HCT116 (cell line): ENCODE data around the gene AK4. TPM values are rescaled to one million over a fixed set of nuclear protein-coding genes. Genes with fewer than 3 reads are reported as not detected.

ENCODE experiments used
- ATAC-seq: fragments of 200-7000 bp; cut with Tn5 transposase; 2 replicates; pipeline ENCODE4 v1.9.1; 2020; ENCODE audit warnings: mild to moderate bottlenecking, moderate library complexity
- BruUV-seq: library from RNA; stranded (reverse); fragments of 400-500 nt; replicated peaks from 2 replicates; lab custom pipeline; 2021; lab: Mats Ljungman, UMichigan
- CTCF ChIA-PET: fragments of 300-600 bp; sonication (Branson Sonifier 250); formaldehyde crosslinking; loops from one replicate; lab custom pipeline; 2021; ENCODE audit warnings: antibody characterized with exemption; lab: Charles Lee
- POLR2A ChIA-PET: fragments of 300-600, 350-600 bp; sonication (Branson Sonifier 250); formaldehyde crosslinking; loops from one replicate; lab custom pipeline; 2021; ENCODE audit warnings: antibody characterized with exemption; lab: Charles Lee
- RAD21 ChIA-PET, 2 experiments: fragments of 300-600 bp; sonication (Branson Sonifier 250); formaldehyde crosslinking; loops; one replicate each; lab custom pipeline; 2023; ENCODE audit warnings: low total read pairs in 2 of 2; ENCODE audit not compliant: uncharacterized antibody in 2 of 2, unreplicated experiment in 2 of 2, low non-redundant PET in 1 of 2; lab: Charles Lee
- DNase-seq: peaks from one replicate; pipeline ENCODE4 v3.0.0-alpha.2; 2010; ENCODE audit warnings: low read depth, low spot score
- H2AFZ ChIP-seq: fragments of 200-600 bp; shearing (Covaris generic), sonication (generic); 2 replicates; pipeline ENCODE4 v1.6.1; 2017; ENCODE audit warnings: low read depth, mixed run types, mixed read lengths, antibody characterized with exemption, low read length; ENCODE audit not compliant: poor library complexity, severe bottlenecking
- H3K27ac ChIP-seq: 2 replicates; pipeline ENCODE4 v1.5.1; 2012; ENCODE audit warnings: low read depth, low read length
- H3K27me3 ChIP-seq: fragments of 200-600 bp; sonication (generic); 2 replicates; pipeline ENCODE4 v1.6.1; 2016; ENCODE audit warnings: mixed run types, low read length, mixed read lengths; ENCODE audit not compliant: insufficient read depth
- H3K36me3 ChIP-seq, 2 experiments: fragments of 200-500 bp in 1 of 2; fragments of 200-600 bp in 1 of 2; sonication (Bioruptor generic) in 1 of 2; sonication (generic) in 1 of 2; 2 replicates each; pipeline versions ENCODE4 v1.5.1 to v1.6.1; 2014 to 2016; ENCODE audit warnings: low read length in 2 of 2, inconsistent platforms in 1 of 2, mixed read lengths in 1 of 2, mixed run types in 1 of 2; ENCODE audit not compliant: insufficient read depth in 2 of 2, control insufficient read depth in 1 of 2
- H3K4me1 ChIP-seq, 2 experiments: fragments of 200-600 bp in 1 of 2; sonication (generic) in 1 of 2; 2 replicates each; pipeline versions ENCODE4 v1.5.1 to v1.6.1; 2012 to 2017; ENCODE audit warnings: low read length in 2 of 2, inconsistent platforms in 1 of 2, mild to moderate bottlenecking in 1 of 2, mixed read lengths in 1 of 2, mixed run types in 1 of 2, moderate library complexity in 1 of 2; ENCODE audit not compliant: insufficient read depth in 2 of 2, control insufficient read depth in 1 of 2
- H3K4me2 ChIP-seq: fragments of 200-600 bp; sonication (generic); 2 replicates; pipeline ENCODE4 v1.6.1; 2017; ENCODE audit warnings: mixed run types, low read length, mixed read lengths
- H3K4me3 ChIP-seq, 2 experiments: fragments of 200-600 bp in 1 of 2; sonication (generic) in 1 of 2; replicated peaks in 1 of 2; 2 replicates each; pipeline ENCODE4 v1.5.1; 2011 to 2016; ENCODE audit warnings: low read length in 2 of 2, control low read depth in 1 of 2, low read depth in 1 of 2, mild to moderate bottlenecking in 1 of 2, mixed read lengths in 1 of 2, mixed run types in 1 of 2
- H3K79me2 ChIP-seq: fragments of 200-600 bp; sonication (generic); 2 replicates; pipeline ENCODE4 v1.6.1; 2017; ENCODE audit warnings: mild to moderate bottlenecking, mixed run types, low read length, moderate library complexity, mixed read lengths; ENCODE audit not compliant: insufficient read depth
- H3K9ac ChIP-seq: fragments of 200-600 bp; sonication (generic); 2 replicates; pipeline ENCODE4 v1.6.1; 2016; ENCODE audit warnings: low read length, mixed read lengths
- H3K9me2 ChIP-seq: fragments of 200-600 bp; sonication (generic), shearing (Covaris generic); 2 replicates; pipeline ENCODE4 v1.6.1; 2017; ENCODE audit warnings: mixed run types, mild to moderate bottlenecking, moderate library complexity; ENCODE audit not compliant: insufficient read depth
- H3K9me3 ChIP-seq, 2 experiments: fragments of 200-500 bp in 1 of 2; fragments of 200-600 bp in 1 of 2; sonication (Bioruptor generic) in 1 of 2; sonication (generic) in 1 of 2; 2 replicates each; pipeline ENCODE4 v1.6.1; 2014 to 2017; ENCODE audit warnings: low read length in 2 of 2, mixed read lengths in 2 of 2, inconsistent platforms in 1 of 2, low read depth in 1 of 2, mild to moderate bottlenecking in 1 of 2, mixed run types in 1 of 2, moderate library complexity in 1 of 2; ENCODE audit not compliant: control insufficient read depth in 1 of 2, insufficient read depth in 1 of 2
- H4K20me1 ChIP-seq: fragments of 200-600 bp; sonication (generic), shearing (Covaris generic); 2 replicates; pipeline ENCODE4 v1.6.1; 2017; ENCODE audit warnings: mixed run types, mild to moderate bottlenecking, moderate library complexity; ENCODE audit not compliant: insufficient read depth
- CBX3 ChIP-seq: IDR thresholded peaks from 2 replicates; pipeline ENCODE4 v1.6.1; 2012; ENCODE audit warnings: low read depth
- EGR1 ChIP-seq: IDR thresholded peaks from 2 replicates; pipeline ENCODE4 v1.6.1; 2012; ENCODE audit warnings: low read depth
- ELF1 ChIP-seq: IDR thresholded peaks from 2 replicates; pipeline ENCODE4 v1.6.1; 2012; ENCODE audit warnings: low read depth, borderline replicate concordance
- JUND ChIP-seq: IDR thresholded peaks from 2 replicates; pipeline ENCODE4 v1.6.1; 2012
- POLR2A ChIP-seq: IDR thresholded peaks from 2 replicates; pipeline ENCODE4 v1.7.0; 2011; ENCODE audit warnings: borderline replicate concordance; ENCODE audit not compliant: insufficient read depth, insufficient read length; ENCODE audit errors: extremely low read depth
- POLR2AphosphoS5 ChIP-seq: IDR thresholded peaks from 2 replicates; pipeline ENCODE4 v1.6.1; 2011; ENCODE audit warnings: mild to moderate bottlenecking, low read depth, low read length, moderate library complexity
- RAD21 ChIP-seq: IDR thresholded peaks from 2 replicates; pipeline ENCODE4 v1.6.1; 2012; ENCODE audit warnings: low read depth, mild to moderate bottlenecking
- SRF ChIP-seq: IDR thresholded peaks from 2 replicates; pipeline ENCODE4 v1.6.1; 2012; ENCODE audit warnings: low read depth
- TCF7L2 ChIP-seq: IDR thresholded peaks from 2 replicates; pipeline ENCODE4 v1.7.0; 2011; ENCODE audit warnings: borderline replicate concordance, inconsistent platforms; ENCODE audit not compliant: insufficient read depth, insufficient read length; ENCODE audit errors: extremely low read depth
- ZNF274 ChIP-seq: fragments of 200-500 bp; sonication (Bioruptor generic); IDR thresholded peaks from 2 replicates; pipeline ENCODE4 v1.6.1; 2014; ENCODE audit warnings: mild to moderate bottlenecking, low read depth, low read length, inconsistent platforms
- intact Hi-C: fragments of 100-400 bp; cut with micrococcal nuclease; formaldehyde crosslinking; loops from 2 replicates; pipeline ENCODE4 v1.10.0; 2022
- total RNA-seq: library from RNA; stranded (reverse); gene quantifications from one replicate; pipeline ENCODE4 v1.2.1, GENCODE V29; 2021; ENCODE audit not compliant: unreplicated experiment
- TF ChIP-seq, protein P1 (sequence below): IDR thresholded peaks from 2 replicates; pipeline ENCODE4 v1.6.1; 2011; ENCODE audit warnings: mild to moderate bottlenecking, low read length, moderate library complexity; ENCODE audit not compliant: insufficient replicate concordance; ENCODE audit errors: extremely low read depth
- TF ChIP-seq, protein P2 (sequence below), 3 experiments: fragments of 200-600 bp in 1 of 3; sonication (generic) in 1 of 3; IDR thresholded peaks in 2 of 3; conservative IDR thresholded peaks in 1 of 3; 2 replicates each; pipeline ENCODE4 v1.5.1; 2012 to 2017; ENCODE audit warnings: low read depth in 2 of 3, low read length in 2 of 3, antibody characterized with exemption in 1 of 3, borderline replicate concordance in 1 of 3, control low read depth in 1 of 3, mild to moderate bottlenecking in 1 of 3, mixed read lengths in 1 of 3, mixed run types in 1 of 3, moderate library complexity in 1 of 3; ENCODE audit not compliant: insufficient read depth in 1 of 3
- TF ChIP-seq, protein P3 (sequence below): IDR thresholded peaks from 2 replicates; pipeline ENCODE4 v1.6.1; 2012; ENCODE audit warnings: low read depth
- TF ChIP-seq, protein P4 (sequence below): IDR thresholded peaks from 2 replicates; pipeline ENCODE4 v1.6.1; 2012
- TF ChIP-seq, protein P5 (sequence below): IDR thresholded peaks from 2 replicates; pipeline ENCODE4 v1.6.1; 2012

Gene AK4
- total RNA-seq, 1 experiment from 2014 or later: 51.5 TPM

DNA sequence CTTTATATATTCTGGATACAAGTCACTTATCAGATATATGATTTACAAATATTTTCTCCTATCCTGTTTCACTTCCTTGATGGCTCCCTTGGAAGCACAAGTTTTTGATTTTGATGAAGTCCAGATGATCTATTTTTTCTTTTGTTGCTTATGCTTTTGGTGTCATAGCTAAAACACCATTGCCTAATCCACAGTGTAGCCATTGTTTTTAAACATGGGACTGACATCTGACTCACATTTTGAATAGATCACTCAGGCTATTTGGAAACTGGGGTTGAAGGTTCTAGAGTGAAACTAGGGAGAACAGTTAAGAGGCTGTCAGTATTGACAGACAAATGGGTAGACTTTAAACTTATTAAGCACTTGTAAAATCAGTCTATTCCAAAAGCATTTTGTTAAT is 16.6 kb downstream of the AK4 start:
- RAD21 ChIA-PET: no interaction called here
- no peak for ATAC-seq

More for the DNA sequence above, 16.6 kb downstream of the AK4 start:
- H3K27me3 ChIP-seq: no peaks in the 10 kb centered on the region
- CTCF ChIA-PET: no interaction called here
- DNase-seq: no peak
- BruUV-seq: no TSS peak
- no peak overlapping the region for H3K27ac ChIP-seq
- TF ChIP-seq, protein P1, sequence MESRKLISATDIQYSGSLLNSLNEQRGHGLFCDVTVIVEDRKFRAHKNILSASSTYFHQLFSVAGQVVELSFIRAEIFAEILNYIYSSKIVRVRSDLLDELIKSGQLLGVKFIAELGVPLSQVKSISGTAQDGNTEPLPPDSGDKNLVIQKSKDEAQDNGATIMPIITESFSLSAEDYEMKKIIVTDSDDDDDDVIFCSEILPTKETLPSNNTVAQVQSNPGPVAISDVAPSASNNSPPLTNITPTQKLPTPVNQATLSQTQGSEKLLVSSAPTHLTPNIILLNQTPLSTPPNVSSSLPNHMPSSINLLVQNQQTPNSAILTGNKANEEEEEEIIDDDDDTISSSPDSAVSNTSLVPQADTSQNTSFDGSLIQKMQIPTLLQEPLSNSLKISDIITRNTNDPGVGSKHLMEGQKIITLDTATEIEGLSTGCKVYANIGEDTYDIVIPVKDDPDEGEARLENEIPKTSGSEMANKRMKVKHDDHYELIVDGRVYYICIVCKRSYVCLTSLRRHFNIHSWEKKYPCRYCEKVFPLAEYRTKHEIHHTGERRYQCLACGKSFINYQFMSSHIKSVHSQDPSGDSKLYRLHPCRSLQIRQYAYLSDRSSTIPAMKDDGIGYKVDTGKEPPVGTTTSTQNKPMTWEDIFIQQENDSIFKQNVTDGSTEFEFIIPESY: no peak
- TF ChIP-seq, protein P2, sequence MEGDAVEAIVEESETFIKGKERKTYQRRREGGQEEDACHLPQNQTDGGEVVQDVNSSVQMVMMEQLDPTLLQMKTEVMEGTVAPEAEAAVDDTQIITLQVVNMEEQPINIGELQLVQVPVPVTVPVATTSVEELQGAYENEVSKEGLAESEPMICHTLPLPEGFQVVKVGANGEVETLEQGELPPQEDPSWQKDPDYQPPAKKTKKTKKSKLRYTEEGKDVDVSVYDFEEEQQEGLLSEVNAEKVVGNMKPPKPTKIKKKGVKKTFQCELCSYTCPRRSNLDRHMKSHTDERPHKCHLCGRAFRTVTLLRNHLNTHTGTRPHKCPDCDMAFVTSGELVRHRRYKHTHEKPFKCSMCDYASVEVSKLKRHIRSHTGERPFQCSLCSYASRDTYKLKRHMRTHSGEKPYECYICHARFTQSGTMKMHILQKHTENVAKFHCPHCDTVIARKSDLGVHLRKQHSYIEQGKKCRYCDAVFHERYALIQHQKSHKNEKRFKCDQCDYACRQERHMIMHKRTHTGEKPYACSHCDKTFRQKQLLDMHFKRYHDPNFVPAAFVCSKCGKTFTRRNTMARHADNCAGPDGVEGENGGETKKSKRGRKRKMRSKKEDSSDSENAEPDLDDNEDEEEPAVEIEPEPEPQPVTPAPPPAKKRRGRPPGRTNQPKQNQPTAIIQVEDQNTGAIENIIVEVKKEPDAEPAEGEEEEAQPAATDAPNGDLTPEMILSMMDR (IDR thresholded peaks at IDR 0.05 in 2 of 3, conservative IDR thresholded peaks at IDR 0.05 in 1 of 3; ENCODE audit: borderline replicate concordance in 1 of 3, insufficient read depth in 1 of 3, low read depth in 2 of 3, low read length in 2 of 3): no peak
- TF ChIP-seq TCF7L2 (no peak), ZNF274 (no peak), POLR2AphosphoS5 (no peak), RAD21 (no peak), SRF (no peak), CBX3 (no peak), ELF1 (no peak), EGR1 (no peak), JUND (no peak), POLR2A (no peak)
- TF ChIP-seq, protein P3, sequence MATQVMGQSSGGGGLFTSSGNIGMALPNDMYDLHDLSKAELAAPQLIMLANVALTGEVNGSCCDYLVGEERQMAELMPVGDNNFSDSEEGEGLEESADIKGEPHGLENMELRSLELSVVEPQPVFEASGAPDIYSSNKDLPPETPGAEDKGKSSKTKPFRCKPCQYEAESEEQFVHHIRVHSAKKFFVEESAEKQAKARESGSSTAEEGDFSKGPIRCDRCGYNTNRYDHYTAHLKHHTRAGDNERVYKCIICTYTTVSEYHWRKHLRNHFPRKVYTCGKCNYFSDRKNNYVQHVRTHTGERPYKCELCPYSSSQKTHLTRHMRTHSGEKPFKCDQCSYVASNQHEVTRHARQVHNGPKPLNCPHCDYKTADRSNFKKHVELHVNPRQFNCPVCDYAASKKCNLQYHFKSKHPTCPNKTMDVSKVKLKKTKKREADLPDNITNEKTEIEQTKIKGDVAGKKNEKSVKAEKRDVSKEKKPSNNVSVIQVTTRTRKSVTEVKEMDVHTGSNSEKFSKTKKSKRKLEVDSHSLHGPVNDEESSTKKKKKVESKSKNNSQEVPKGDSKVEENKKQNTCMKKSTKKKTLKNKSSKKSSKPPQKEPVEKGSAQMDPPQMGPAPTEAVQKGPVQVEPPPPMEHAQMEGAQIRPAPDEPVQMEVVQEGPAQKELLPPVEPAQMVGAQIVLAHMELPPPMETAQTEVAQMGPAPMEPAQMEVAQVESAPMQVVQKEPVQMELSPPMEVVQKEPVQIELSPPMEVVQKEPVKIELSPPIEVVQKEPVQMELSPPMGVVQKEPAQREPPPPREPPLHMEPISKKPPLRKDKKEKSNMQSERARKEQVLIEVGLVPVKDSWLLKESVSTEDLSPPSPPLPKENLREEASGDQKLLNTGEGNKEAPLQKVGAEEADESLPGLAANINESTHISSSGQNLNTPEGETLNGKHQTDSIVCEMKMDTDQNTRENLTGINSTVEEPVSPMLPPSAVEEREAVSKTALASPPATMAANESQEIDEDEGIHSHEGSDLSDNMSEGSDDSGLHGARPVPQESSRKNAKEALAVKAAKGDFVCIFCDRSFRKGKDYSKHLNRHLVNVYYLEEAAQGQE: no peak
- TF ChIP-seq, protein P4, sequence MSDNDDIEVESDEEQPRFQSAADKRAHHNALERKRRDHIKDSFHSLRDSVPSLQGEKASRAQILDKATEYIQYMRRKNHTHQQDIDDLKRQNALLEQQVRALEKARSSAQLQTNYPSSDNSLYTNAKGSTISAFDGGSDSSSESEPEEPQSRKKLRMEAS: no peak
- TF ChIP-seq, protein P5, sequence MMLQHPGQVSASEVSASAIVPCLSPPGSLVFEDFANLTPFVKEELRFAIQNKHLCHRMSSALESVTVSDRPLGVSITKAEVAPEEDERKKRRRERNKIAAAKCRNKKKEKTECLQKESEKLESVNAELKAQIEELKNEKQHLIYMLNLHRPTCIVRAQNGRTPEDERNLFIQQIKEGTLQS: no peak
- TF ChIP-seq, all 23 proteins: peak for 0
- H3K4me2 ChIP-seq: no peak overlapping the region
- no peaks in the 10 kb centered on the region for H3K9me2 ChIP-seq
- no peak overlapping the region for H3K9ac ChIP-seq
- H3K36me3 ChIP-seq: no peaks in the 10 kb centered on the region
- POLR2A ChIA-PET: no interaction called here
- no peak overlapping the region for H3K4me3 ChIP-seq
- H3K79me2 ChIP-seq: peaks cover 86% of the 10 kb centered on the region
- peaks cover 2 to 17% of the 10 kb centered on the region in 2 experiments; a peak in 2 of 4 replicates for H3K4me1 ChIP-seq
- H4K20me1 ChIP-seq: 0 out of 2 replicates have a peak, but pooled peaks cover 5% of the 10 kb centered on the region
- H2AFZ ChIP-seq: no peak overlapping the region
- H3K9me3 ChIP-seq: no peaks in the 10 kb centered on the region
- intact Hi-C loops: no loop called here
